ENCODE results near the gene B3GAT3. TPM values are rescaled to one million over a fixed set of nuclear protein-coding genes. Genes with fewer than 3 reads are reported as not detected.
A peak's percentile ranks its signal among the peaks of the same experiment; 100 is the strongest.
"Not testable (repeated sequence)": the region's sequence is repeated elsewhere in the genome, so short reads cannot be mapped to it uniquely, and the experiment has no call there.

Gene B3GAT3
- polyA plus RNA-seq (ENCODE audit: insufficient read length), result 21.4 TPM

GRCh38 chr11:62621567-62622470 is at the start of gene B3GAT3:
TSS of gene B3GAT3 (minus strand) at chr11:62621986. CDS start at chr11:62621947, 39 bp downstream.
- peak; percentile 96 for DNase-seq

DNA sequence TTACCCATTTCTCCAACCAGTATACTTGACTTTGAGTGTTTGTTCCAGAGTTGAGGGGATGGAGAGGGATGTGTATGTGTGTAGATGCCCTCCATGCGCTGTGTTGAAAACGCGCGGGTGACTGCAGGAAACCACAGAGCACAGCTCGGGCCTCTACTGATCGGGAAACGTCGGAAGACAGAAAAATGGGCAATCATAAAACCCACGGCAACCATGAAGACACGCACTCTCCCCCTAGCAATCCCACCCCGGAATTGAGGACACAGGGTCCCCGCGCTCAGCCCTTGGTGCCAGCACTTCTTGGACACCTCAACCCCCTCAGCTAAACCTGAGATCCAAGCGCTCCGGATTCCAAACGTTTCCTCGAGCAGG is 49.4 kb upstream of the B3GAT3 start:
- DNase-seq, result no peak

- DNase-seq, result no peak
These were observed 47.8 kb upstream of the B3GAT3 start for GRCh38 chr11:62669420-62670161.

- no peak for DNase-seq
These were observed 45.7 kb upstream of the B3GAT3 start for GRCh38 chr11:62667460-62667859.

GRCh38 chr11:62666259-62666926 is 44.6 kb upstream of the B3GAT3 start:
- DNase-seq, result no peak

GRCh38 chr11:62665599-62666258 is 43.9 kb upstream of the B3GAT3 start:
- DNase-seq, result no peak

DNA sequence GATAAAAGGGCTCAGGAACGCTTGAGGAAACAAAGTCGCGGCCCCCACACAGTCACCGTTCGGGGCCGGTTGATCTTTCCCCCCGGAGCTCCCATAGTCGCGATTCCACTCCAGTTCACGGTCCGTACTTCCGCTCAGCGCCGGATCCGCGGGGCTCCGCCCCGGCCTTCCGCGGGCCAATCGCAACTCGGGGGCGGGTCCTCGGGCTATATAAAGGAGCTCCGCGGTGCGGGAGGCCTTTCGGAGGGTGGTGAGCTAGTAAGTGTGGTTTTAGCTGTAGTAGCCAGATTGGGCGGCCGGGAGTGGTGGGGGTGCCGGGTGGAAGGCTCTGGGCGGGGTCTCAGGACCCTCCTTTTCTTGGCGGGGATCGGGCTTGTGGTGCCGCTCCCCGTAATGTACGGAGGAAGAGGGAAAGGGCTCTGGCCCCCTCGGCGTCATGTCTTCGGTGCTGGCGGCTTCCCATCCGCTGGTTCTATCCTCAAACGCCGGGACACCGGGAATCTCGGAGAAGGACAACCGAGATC is 43.4 kb upstream of the B3GAT3 start, which contains the start of the genes C11orf98 and CSKMT:
Gene C11orf98, minus strand, starts transcription at position 136 of the 524 bp plus-strand sequence. Its CDS starts 41 bp downstream, at position 95.
Gene CSKMT, plus strand, starts transcription at position 238 of the 524 bp plus-strand sequence. CDS start 568 bp downstream, outside the sequence.
- DNase-seq, result peak; percentile 97

- DNase-seq, result no peak
These were observed 42.8 kb upstream of the B3GAT3 start for GRCh38 chr11:62664405-62665074.

- DNase-seq, result no peak
These were observed 35.1 kb upstream of the B3GAT3 start for GRCh38 chr11:62656796-62657429.

GRCh38 chr11:62654297-62654696 is 32.5 kb upstream of the B3GAT3 start:
- DNase-seq, result no peak

DNA sequence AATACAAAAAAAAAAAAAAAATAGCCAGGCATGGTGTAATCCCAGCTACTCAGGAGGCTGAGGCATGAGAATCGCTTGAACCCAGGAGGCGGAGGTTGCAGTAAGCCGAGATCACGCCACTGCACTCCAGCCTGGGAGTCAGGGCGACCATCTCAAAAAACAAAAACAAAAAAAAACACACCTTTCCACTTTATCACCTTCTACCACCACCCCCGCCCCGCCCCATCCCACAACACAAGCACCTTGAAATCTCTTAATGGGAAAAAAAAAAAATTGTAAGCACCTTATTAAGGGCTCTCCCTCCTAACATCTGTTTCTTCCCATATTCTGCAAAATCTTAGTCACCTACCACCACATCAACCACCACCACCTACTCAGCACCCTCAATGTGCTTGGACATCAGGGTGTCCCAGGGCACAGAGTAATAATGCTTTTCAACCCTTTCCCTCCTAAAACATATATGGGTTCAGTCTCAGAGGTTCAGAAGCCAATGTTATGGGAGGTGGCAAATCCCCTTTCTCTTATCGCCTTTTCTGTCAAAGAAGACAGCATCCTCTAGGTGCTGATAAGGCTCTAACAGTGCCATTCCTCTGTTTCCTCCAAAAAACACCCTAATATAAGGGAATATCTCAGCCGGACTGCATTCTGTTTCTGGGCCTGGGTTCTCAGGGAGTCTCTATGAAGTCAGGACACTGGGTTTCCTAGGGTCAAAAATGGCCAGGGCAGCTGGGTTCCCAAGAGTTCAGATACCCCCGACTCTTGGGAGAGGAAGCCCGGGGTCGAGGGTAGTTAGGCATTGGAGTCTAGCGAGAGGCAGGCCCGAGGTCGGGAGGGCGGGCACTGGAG is 30.6 kb upstream of the B3GAT3 start:
- DNase-seq, result no peak

DNA sequence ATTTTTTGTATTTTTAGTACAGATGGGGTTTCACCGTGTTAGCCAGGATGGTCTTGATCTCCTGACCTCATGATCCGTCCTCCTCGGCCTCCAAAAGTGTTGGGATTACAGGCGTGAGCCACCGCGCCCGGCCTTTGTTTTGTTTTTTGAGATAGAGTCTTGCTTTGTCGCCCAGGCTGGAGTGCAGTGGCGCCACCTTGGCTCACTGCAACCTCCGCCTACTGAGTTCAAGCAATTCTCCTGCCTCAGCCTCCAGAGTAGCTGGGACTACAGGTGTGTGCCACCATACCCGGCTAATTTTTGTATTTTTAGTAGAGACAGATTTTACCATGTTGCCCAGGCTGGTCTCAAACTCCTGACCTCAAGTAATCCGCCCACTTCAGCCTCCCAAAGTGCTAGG is 28.5 kb upstream of the B3GAT3 start:
- not testable (repeated sequence) for DNase-seq

DNA sequence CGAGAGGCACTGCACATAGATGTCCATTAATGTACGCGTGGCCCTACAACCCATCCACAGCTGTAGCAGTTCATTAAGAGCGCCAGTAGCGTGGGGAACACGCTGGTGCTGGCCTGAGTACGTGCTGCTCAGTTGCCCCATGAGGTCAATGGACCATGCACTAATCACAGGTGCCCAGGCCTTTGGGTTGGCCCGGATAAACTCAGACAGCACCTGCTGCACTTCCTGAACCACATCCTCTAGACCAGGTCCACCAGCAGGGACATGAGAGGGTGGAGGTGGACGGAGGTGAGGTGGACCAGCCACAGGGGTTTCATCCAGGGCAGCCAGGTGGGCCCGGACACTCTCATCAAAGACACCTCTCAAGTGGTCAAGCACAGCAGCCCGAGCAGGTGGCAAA is 27.7 kb upstream of the B3GAT3 start:
- no peak for DNase-seq

DNA sequence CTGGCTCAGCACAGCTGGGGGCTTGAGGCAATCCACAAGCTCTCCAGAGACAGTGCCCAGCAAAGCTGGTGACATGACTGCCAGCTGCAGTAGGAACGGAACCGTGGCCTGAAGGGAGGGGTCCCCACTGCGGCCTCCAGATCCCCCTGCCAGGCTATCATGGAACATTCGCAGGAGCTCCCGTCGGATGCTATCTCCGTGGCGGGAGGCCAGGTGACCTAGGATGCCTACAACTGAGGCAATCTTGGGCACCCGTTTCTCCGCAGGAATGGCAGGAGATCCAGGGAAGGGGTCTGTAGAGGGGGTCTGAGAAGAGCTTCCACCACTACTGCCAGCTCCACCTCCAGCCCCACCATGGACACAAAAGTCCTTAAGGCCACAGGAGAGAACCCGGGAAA is 27.2 kb upstream of the B3GAT3 start:
- DNase-seq, result no peak

GRCh38 chr11:62648185-62648966 is 26.6 kb upstream of the B3GAT3 start:
- DNase-seq, result no peak

DNA sequence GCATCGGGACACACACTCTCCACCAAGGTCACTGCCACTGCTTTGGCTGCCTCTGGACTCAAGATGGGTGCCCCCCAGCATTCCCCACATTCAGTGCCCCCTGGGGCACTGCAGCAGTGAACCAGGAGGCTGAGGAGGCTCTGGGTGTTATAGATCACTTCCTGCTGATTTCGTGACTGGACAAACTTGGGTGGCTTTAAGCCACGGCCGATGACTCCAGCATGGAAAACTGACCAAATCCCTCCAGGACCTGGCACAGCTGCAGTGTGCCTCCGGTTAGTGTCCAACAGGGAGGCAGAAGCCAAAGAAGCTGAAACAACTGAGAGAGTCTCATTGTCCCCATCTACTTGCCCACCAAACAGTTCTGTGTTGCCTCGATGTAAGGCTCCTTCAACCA is 25.8 kb upstream of the B3GAT3 start:
- no peak for DNase-seq

DNA sequence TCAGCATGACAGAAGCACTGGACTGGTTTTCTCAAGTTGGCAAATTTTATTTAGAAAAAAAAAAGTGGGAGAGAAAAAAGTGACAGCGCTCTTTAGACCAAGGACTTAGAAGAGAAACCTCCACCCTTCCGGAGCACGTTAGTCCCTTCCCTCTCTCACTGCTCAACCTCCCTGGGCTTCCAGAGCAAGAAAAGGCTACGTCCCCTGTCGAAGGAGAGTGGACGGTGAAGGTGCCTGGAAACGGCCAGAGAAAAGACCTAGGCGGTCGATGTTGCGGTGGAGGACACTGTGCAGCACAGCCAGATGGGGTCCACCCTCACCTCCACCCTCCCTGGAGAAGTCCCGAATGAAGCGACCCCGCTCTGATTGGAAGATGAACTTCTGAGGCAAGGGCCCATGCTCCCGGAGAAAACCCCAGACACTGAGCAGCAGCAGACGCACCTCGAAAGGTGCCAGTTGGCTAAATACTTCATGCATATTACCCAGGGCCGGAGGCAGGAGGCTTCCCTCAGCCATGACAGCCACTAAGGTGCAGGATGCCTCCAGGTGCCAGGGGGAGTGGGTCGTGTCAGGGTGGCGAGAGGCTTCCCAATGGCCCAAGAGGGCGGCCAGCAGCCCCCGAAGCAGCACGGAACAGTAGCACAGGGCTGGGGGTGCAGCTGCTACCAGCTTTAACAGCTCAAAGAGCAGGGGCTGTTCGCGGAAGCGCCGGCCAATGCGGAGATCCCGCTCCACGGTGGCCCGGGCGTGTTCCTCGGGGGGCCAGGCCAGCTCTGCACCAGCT is 25.2 kb upstream of the B3GAT3 start:
- no peak for DNase-seq

All from hindlimb muscle (tissue), 1 donor.